ENCODE data around the gene OGFOD1. TPM values are rescaled to one million over a fixed set of nuclear protein-coding genes. Genes with fewer than 3 reads are reported as not detected.
"Not testable (repeated sequence)": the region's sequence is repeated elsewhere in the genome, so short reads cannot be mapped to it uniquely, and the experiment has no call there.

The OGFOD1 gene
- total RNA-seq, 4 donors from 2014 or later: 28.4 to 75.3 (median 58.7) TPM

- Histone ChIP-seq H3K36me3 (peaks cover 11 to 15% of the 10 kb centered on the region in 2 donors), H3K27me3 (no peaks in the 10 kb centered on the region), H3K27ac (no peak overlapping the region), H3K9me3 (no peaks in the 10 kb centered on the region), H3K4me1 (no peaks in the 10 kb centered on the region), H3K4me3 (replicated peaks in 1 of 3) (no peak overlapping the region)
- DNase-seq: no peak
- intact Hi-C loops (cut with DNase I): no loop called here
- TF ChIP-seq CTCF (IDR thresholded peaks at IDR 0.05) (no peak), POLR2A (IDR thresholded peaks at IDR 0.05) (no peak)
- 80 to 83% methylated on average over 5 of the region's 5 CpGs for WGBS, 2 donors
These were observed 36.7 kb downstream of the OGFOD1 start for GRCh38 chr16:56488035-56488434.

GRCh38 chr16:56488868-56489267 lies 37.5 kb downstream of the OGFOD1 start:
- DNase-seq; H3K27ac ChIP-seq; intact Hi-C loops (cut with DNase I); H3K27me3 ChIP-seq; H3K9me3 ChIP-seq; H3K4me1 ChIP-seq; H3K4me3 ChIP-seq (replicated peaks in 1 of 3): not testable (repeated sequence)
- 92 to 96% methylated on average over 1 of the region's 1 CpG for WGBS, 2 donors
- peaks cover 2 to 14% of the 10 kb centered on the region in 2 donors for H3K36me3 ChIP-seq

- 94 to 96% methylated on average over 4 of the region's 4 CpGs for WGBS, 2 donors
- H3K9me3 ChIP-seq: no peaks in the 10 kb centered on the region
- H3K4me1 ChIP-seq: no peaks in the 10 kb centered on the region
- DNase-seq: no peak
- intact Hi-C loops (cut with DNase I): no loop called here
- TF ChIP-seq CTCF (IDR thresholded peaks at IDR 0.05): no peak
- H3K4me3 ChIP-seq (replicated peaks in 1 of 3): no peak overlapping the region
- no peaks in the 10 kb centered on the region for H3K27me3 ChIP-seq
- H3K27ac ChIP-seq: no peak overlapping the region
- peaks cover 0 to 7% of the 10 kb centered on the region in 2 donors for H3K36me3 ChIP-seq
These were observed 40.4 kb downstream of the OGFOD1 start for GRCh38 chr16:56491657-56492261.

- no peaks in the 10 kb centered on the region for H3K4me1 ChIP-seq
- WGBS, 2 donors: 92 to 96% methylated on average over 2 of the region's 2 CpGs
- H3K27me3 ChIP-seq: no peaks in the 10 kb centered on the region
- intact Hi-C loops (cut with DNase I): no loop called here
- TF ChIP-seq POLR2A (IDR thresholded peaks at IDR 0.05) (no peak), CTCF (IDR thresholded peaks at IDR 0.05) (no peak)
- no peak overlapping the region for H3K27ac ChIP-seq
- DNase-seq: no peak
- peaks cover 2 to 20% of the 10 kb centered on the region in 2 donors for H3K36me3 ChIP-seq
- H3K4me3 ChIP-seq (replicated peaks in 1 of 3): no peak overlapping the region
- H3K9me3 ChIP-seq: no peaks in the 10 kb centered on the region
These were observed 41.8 kb downstream of the OGFOD1 start for GRCh38 chr16:56493126-56493525.

- Histone ChIP-seq H3K9me3 (no peaks in the 10 kb centered on the region), H3K36me3 (peaks cover 8 to 27% of the 10 kb centered on the region in 2 donors), H3K27me3 (no peaks in the 10 kb centered on the region), H3K4me1 (no peaks in the 10 kb centered on the region), H3K4me3 (replicated peaks in 1 of 3) (no peak overlapping the region), H3K27ac (no peak overlapping the region)
- no peak for DNase-seq
- intact Hi-C loops (cut with DNase I): no loop called here
- 92 to 96% methylated on average over 1 of the region's 1 CpG for WGBS, 2 donors
- TF ChIP-seq CTCF (IDR thresholded peaks at IDR 0.05) (no peak), POLR2A (IDR thresholded peaks at IDR 0.05) (no peak)
These were observed 42.5 kb downstream of the OGFOD1 start for GRCh38 chr16:56493815-56494214.
